HG03342 (cell line): Measurements from ENCODE around the gene MBLAC1.

Experiments
- ATAC-seq: cut with Tn5 transposase; IDR thresholded peaks from one replicate; pipeline ENCODE4 v1.9.1; 2021; ENCODE audit warnings: mild to moderate bottlenecking, moderate library complexity; ENCODE audit not compliant: unreplicated experiment

The MBLAC1 gene

GRCh38 chr7:100152937-100153666, 26.3 kb downstream of the MBLAC1 start:
- no peak for ATAC-seq

- no peak for ATAC-seq
These were observed 27.2 kb downstream of the MBLAC1 start for GRCh38 chr7:100153708-100154535.

DNA sequence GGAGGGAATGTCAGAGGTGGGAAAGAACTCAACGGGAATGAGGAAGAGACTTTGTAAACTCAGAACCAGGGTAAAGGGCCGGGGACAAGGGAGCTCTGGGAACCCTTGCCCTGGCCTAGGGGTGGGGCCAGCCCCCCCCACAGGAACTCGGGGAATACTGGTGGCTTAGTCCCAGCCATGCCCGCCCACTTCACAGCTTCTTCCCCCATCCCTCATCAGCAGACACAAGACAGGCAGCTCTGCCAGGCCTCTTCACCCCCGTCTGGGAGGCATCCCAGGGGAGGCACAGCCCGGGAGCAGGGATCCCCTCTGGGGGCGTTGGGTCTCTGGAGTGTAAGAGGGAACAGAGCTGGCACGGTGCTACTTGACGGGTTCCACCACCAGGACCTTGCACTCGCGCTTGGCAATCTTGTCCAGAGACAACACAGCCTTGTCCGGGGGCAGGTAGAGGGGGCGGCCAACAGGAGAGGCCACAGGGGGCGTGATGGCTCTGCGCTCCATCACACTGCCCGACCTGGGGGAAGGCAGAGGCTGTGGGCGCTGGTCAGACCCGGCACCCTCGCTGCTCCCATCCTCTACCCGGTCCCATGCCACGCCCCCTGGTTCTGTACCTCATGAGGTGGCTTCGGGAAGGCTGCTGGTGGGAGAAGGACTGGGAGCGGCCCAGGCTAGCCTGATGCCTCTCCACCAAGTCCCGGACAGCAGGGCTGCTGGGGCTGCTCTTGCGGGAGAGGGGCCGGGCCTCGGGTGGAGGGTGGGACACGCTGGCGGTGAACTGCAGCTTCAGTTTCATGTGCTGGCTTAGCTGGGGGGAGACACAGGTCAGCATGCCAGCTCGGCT, 28.1 kb downstream of the MBLAC1 start:
- ATAC-seq = no peak

DNA sequence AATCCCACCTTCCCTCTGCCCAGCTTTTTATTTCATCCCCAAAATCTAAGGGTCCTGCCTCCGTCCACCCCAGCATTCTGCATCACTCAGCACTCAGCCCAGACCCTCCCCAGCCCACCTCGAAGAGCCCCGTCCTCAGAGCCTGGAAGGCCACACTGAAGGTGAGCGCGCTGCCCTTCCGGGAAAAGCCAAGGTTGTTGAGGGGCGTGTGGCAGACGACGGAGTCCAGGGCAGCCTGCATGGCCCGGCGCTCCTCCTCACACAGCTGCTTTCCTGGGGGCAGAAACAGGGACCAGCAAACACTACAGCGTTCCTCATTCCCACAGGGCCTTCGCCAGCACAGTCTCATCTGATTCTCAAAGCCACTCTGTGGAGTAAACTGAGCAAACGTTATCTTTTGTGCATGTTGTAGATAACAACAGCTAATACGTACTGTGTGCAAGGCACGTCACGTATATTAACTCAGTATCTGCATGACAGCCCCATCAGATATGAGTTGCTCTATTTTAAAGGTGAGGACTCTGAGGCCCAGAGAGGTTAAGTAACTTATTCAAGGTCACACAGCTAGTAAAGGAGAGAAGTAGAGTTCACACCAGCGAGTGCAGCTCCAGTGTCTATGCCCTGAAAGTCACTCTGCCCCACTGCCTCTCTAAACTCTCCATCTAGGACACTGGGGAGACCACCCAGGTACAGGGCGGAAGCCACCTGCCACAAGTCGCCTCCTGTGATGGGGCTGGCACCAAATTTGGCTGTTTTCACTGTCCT, 29.0 kb downstream of the MBLAC1 start:
- ATAC-seq = no peak

DNA sequence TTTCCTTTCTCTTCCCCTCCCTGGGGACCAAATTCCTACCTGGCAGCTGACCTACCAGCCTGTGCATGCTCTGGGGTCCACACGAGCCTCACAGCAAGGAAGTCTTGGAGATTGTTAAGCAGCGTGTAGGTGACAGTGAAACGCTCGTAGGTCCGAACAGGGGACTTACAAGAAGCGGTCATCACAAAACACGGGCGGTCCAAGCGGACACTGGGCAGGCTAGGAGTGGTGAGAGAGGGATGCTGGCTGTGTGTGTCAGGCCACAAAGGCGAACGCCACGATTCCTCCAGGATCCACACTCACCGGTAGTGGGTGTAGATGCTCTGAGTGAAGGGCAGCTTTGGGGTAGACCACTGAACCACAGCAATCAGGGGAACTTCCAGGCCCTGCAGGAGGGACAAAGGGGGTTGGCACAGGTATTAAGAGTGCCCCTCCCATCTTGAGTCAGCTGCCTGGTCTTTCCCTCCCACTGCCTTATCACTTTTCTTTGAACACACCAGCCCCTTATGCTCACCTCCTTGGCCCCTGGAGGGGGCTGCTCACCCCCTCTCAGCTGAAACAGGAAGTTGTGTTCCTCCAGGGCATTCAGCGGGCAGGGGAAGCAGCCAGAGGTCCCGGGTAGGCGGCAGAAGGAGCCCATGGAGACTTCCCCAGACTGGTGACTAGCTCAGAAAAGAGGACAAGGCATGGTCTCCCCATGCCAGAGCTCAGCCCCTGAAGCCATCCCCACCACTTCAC, 29.7 kb downstream of the MBLAC1 start:
- no peak for ATAC-seq

DNA sequence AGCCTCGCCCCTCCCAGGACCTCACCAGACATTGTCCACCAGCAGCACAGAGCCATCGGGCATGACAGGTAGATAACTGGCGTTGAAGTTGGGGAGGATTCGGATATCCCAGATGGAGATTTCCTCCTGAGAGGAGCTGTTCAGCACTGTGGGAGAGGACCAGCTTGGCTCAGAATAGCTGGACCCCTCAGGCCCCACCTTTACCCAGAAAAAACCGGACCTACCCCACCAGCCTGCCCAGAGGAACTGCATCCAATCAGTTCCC, 30.2 kb downstream of the MBLAC1 start:
- no peak for ATAC-seq

- no peak for ATAC-seq
These were observed 30.8 kb downstream of the MBLAC1 start for GRCh38 chr7:100157334-100158228.

GRCh38 chr7:100158229-100159098, 31.7 kb downstream of the MBLAC1 start, which contains the start of gene TRAPPC14:
TSS of gene TRAPPC14 (minus strand) at chr7:100158723. CDS start at chr7:100158499, 224 bp downstream.
- peak; percentile 69 for ATAC-seq

DNA sequence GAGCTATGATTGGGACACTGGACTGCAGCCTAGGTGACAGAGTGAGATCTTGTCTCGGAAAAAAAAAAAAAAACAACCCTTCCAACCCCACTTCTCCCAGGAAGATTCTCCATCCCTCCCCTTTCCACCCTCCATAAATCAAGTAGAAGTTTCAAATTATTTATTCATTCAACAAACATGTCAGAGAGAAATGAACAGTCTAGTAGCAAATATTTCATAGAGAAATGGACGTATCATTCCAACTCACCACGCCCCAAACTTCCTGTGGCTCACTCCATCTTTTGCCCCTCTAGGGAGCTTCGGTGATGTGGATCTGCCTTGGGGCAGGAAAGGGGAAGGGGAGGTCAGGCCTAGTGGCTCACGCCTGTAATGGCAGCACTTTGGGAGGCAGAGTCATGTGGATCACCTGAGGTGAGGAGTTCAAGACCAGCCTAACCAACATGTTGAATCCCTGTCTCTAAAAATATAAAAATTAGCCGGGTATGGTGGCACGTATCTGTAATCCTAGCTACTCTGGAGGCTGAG, 32.4 kb downstream of the MBLAC1 start:
- no peak for ATAC-seq

DNA sequence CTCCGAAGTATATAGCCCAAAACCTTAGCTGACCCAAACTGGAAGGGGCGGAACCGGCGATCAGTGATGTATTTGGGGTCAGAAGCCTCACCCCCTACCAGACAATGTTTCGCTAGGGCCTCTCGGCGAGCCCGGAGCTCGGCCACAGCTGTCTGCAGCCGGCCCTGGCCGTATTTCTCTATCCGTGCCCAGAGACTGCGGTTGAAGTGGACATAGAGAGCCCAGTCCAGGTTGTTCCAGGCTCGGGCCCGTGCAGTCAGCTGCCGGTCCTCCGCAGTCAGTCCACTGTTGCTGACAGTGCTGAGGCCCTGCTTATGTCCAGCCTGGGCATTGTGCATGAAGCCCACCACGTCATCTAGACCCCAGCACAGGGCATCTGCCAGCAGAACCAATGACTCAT, 33.3 kb downstream of the MBLAC1 start:
- ATAC-seq = no peak

DNA sequence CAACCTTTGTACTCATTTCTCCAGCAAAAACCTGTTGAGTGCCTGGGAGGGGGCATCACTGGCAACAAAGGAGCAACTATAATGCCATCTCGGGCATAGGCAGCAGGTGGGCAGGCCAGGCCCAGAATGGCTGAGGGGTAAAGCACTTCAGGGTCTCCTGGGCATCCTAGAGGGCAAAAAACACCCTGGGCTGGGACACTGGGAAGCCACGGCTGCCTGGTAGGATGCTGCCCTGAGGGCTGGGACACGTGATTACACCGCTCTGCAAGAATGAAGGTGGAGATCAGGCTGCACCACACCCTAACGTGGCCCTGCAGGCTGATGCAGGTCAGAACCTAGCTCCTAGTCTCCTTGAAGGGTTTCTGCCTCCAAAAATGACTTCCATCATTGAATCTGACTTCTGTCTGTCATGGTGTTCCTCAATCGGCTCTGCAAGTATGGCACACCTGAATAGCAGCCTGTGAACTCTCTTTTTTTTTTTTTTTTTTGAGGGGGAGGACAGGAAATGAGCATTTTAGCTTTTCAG, 36.3 kb downstream of the MBLAC1 start:
- ATAC-seq = no peak

- ATAC-seq = no peak
These were observed 37.1 kb downstream of the MBLAC1 start for GRCh38 chr7:100163871-100164270.

DNA sequence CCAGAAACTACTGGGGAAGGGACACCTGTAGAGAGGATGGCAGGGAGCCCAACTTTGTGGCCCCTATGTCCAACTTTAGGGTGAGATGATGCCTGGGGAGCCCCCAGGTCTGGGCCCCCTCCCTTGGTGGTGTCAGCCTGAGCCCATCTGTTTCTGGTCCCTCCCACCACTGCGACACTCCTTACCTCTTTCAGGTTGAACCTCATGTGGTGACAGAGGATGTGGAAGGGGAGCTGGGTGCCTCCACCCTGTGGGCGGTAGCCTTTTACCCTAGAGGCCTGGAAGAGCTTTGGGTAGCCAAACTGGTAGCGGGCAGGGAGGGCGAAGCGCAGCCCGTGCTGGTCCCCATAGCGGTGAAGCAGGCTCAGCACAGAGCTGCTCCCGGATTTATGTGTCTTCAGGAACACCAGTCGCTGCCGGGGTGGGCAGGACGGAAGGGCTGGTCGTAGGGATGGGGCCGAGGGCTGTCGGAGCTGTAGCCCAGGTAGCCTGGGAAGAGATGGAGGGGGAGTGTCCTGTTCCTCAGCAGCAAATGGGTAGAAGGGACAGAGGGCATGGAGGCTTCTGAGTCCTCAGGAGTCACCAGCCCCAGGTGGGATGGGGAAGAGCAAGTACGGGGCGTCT, 39.7 kb downstream of the MBLAC1 start:
- no peak for ATAC-seq

DNA sequence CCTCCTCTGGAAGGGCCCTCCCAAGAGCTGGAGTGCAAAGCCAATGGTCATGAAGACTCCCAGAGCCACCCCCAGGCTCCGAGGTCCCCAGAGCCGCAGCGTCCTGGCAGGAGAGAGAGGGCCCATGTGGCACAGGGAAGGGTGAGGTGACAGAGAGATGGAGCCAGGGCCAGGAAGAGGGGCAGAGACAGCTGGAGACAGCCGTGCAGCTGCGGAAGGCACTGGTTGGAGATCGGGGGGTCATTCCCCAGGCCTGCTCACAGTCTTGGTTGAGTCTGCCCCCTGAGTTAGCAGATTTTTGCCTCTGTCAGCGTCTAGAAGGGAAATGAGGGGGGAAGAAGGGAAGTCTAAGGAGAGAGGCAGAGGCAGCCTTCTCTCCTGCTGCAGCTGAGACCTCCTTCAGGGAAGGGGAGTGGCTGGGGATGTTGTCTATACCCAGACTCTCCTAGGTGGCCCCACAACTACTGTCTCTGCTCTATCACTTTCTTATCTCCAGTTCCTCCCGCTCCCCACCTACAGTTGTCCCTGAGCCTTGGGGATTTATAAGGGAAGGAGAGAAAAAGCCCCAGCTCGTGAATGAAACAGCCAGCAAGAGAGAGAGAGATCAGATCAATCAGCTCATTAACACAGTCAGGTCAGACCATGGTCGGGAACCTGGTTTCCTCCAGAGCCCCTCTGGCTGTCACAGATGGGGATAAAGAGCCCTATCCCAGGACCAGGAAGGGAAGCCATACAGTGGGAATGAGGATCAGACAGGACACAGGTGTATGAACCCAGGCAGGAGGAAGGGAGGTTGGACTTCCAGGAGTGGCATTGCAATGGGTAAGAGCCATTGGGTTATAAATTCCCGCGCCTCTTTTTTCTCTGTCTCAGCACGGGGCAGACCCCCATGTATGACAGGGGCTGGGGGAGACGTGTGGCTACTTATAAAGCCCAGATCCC, 40.5 kb downstream of the MBLAC1 start:
- no peak for ATAC-seq

DNA sequence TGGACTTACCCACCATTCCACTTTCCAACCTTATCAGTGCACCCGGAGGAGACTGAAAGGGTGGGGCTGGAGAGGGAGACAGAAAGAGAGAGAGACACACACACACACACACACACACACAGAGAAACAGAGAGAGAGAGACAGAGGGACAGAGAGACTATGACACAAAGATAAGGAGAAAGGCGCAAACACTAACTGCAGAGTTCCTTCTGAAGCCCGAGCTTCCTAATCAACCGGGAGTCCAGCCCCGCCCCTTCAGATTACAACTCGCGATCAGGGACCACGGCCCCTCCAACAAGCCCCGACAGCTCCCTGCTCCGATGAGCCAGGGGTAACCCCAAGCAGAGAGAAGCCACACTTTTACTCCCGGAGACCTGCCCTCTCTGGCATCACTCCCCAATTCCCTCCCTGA, 41.2 kb downstream of the MBLAC1 start:
- ATAC-seq = no peak
